ENCODE data around the gene CC2D2A.

CC2D2A gene

DNA sequence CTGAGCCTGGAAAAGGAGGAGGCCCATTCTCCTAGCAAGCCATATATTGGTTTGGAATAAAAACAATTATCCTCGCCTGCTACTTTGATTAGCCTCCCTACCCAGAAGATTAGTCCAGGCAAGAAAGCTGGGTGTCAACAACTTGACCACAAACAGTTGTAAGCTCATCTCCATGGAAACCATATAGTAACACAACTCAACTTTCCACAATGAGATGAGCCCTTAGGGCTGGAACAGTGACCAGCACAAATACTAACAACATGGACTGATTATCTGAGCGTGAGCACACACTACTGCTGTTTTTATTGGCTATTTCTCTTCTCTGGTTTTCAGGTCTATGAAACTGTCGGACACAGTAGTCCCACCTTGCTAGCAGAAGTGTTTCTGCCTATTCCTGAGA is 80.8 kb downstream of the CC2D2A start:
- TF ChIP-seq GATA2 (IDR thresholded peaks at IDR 0.05; ENCODE audit: low read depth, low read length): no peak
- no peak for TF ChIP-seq GATA3 (IDR thresholded peaks at IDR 0.05; ENCODE audit: low read depth, low read length)

DNA sequence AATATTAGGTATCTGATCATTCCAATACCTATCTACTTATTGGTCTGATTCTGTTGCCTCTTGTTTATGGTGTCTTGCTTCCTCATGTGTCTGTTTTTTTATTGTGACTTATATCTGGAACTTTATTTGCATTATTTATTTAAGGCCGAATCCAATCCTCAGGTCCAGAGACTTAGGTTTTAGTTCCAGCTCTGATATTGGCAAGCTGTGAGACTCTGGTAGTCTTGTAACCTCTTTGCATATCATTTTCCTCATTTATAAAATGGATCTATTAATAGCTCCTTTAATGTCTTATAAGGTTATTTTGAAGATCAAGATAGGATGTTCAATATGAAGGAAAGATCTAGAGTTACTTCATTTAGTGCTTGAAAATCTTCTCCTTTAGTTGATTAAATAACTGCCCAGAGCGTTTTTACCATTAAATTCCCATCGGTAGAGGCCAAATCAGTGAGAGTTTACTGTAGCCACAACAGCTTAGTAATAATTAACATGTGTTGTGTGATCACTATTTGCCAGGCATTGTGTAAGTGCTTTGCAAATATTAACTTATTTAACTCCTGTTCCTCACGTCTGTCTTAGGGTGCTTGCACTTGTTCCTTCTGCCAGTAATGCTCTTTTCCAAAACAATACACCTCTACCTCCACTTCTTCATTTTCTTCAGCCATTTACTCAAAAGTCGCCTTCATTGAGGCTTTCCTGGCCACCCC is 82.2 kb downstream of the CC2D2A start:
- no peak for TF ChIP-seq GATA2 (IDR thresholded peaks at IDR 0.05; ENCODE audit: low read depth, low read length)
- TF ChIP-seq GATA3 (IDR thresholded peaks at IDR 0.05; ENCODE audit: low read depth, low read length): no peak

DNA sequence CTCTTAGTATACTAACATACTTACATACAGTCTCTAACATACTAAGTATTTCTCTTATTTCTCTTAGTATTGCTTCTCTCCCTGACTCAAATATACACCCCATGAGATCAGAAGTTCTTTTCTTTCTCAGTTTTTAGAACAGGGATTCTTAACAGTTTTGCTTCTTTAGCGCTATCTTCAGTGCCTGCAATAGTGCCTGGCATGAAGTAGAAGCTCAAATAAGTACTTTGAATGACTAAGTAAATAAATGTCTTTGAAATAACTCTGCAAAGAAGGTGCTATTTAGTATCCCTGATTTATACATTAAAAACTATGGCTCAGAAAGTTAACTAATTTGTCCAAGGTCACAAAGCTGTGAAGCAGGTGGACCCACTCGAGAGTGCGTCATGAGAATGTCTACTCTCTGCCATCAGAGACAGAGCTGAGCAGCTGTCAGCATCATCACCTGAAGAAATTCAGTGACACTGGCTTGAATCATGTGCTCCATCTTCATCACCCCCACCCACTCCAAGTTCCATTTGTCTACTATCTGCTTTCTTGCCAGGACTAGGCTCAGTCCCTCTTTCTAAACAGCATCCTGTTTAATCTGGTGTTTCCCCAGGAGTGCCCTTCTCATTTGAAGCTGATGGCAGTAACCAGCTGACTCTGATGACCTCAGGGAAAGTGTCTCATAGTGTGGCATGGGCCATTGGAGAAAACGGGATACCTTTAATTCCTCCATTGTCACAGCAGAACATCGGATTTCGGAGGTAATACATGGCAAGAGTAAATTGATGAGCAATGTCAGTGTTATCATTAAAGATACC is 83.1 kb downstream of the CC2D2A start:
- no peak for TF ChIP-seq GATA3 (IDR thresholded peaks at IDR 0.05; ENCODE audit: low read depth, low read length)
- TF ChIP-seq GATA2 (IDR thresholded peaks at IDR 0.05; ENCODE audit: low read depth, low read length): no peak

DNA sequence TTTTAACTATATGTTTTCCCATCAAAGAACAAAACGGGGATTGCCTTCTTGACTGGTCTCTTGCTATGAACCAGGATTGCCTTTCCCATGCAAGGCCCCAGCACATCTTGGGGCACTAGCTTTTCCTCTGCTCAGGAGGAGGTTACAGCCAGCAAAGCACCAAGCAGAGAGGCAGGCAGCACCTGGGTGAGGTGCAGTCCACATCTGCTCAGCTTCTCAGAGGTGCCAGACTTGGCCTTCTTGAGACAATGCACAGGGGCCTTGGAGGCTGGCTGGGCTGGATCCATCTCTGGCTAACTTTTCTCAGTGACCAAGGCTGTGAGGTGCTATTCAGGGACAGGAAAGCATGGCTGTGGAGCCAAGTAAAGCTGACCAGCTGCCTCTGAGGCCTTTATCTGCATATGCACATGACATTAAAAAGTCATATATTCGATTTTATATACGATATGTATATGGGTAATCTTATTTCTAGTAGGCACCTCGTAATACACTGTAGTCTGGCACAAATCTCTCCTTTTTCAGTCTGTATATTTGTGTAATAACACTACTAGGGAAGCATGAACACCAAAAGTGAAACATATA is 86.9 kb downstream of the CC2D2A start:
- TF ChIP-seq GATA3 (IDR thresholded peaks at IDR 0.05; ENCODE audit: low read depth, low read length) (no peak), GATA2 (IDR thresholded peaks at IDR 0.05; ENCODE audit: low read depth, low read length) (no peak)

DNA sequence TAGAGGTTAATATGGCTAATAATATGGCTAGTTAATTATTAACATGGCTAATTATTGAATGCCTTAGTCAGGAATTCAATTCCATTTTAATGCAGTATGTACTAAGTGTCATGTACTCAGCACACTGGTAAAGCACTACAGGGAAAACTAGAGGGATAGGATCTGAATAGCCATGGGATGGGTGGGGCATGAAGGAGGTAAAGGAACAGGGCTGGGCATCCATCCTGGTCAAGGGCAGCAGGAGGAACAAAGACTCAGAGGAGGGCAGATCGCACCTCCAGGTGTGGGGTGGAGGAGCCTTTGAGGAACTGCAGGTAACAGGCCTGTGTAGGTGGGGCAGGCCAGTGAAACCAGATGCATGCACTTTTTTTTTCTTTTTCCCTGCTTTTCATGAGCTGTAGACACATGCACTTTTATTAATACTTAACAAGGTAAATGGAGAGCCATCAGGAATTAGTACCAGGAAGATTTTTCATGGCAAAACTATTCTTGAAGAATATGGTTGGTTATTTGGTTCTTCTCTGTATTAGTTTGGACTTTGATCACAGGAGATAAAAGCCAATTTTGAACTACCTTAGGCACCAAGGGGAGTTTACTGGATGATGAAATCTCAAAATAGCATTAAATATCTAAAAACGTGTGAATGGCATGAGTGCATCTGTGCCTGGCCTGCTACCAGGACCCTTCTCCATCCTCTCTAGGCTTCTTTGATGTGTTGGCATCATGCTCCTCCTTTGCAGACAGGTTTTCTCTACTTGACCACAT is 88.3 kb downstream of the CC2D2A start:
- TF ChIP-seq GATA3 (IDR thresholded peaks at IDR 0.05; ENCODE audit: low read depth, low read length) (no peak), GATA2 (IDR thresholded peaks at IDR 0.05; ENCODE audit: low read depth, low read length) (no peak)

DNA sequence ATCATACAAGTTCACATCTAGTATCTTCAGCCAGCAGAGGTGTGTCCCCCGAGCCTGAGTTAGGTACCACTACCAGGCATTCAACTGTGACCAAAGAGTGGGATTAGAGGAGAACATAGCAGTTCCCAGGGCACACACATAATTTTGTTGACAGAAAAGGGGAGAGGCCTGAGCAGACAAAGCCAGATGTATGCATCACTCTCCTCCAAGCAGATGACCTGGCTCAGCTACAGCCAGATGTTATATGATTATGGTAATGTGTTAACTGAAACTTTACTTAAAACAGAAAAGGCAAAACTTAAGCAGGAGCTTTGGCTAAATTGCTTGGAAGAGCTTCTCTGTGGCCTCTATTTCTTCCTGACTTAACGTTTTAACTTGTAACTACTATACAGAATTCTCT is 88.9 kb downstream of the CC2D2A start:
- TF ChIP-seq GATA3 (IDR thresholded peaks at IDR 0.05; ENCODE audit: low read depth, low read length) (no peak), GATA2 (IDR thresholded peaks at IDR 0.05; ENCODE audit: low read depth, low read length) (no peak)

DNA sequence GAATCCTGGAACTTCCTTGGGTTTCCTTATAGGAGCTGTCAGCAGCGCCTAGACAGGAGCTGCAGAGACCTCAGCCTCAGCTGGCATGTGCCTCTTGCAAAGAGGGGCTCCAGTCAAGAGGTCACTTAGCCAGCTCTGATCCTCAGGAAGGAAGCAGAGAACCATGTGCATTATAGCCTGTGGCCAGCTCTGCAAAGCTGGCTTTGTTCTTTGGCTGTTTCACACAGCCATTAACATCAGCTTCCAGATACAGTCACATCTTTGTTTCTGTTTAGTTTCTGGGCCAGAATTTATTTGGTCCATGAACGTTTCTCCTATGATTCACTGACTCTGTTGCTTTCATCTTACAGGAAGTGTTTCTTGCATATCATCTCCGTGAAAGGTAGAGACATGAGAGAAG is 92.4 kb downstream of the CC2D2A start:
- no peak for TF ChIP-seq GATA3 (IDR thresholded peaks at IDR 0.05; ENCODE audit: low read depth, low read length)
- no peak for TF ChIP-seq GATA2 (IDR thresholded peaks at IDR 0.05; ENCODE audit: low read depth, low read length)

DNA sequence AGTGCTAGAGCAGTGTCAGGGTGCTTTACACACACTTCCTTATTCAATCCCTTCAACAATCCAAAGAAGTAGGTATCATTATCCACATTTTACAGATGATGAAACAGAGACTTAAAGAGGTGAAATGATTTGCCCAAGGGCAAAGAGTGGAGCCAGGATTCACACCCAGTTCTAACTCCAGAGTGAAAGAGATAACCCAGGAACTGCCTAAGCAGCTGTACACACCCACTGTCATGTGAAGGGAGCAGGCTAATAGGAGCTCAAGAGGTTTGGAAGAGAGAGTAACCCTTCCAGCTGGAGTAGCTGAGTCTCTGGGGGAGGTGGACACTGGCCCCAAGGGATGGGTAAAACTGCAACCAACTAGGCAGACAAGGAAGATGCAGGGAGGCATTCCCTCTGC is 92.9 kb downstream of the CC2D2A start:
- no peak for TF ChIP-seq GATA2 (IDR thresholded peaks at IDR 0.05; ENCODE audit: low read depth, low read length)
- TF ChIP-seq GATA3 (IDR thresholded peaks at IDR 0.05; ENCODE audit: low read depth, low read length): no peak

DNA sequence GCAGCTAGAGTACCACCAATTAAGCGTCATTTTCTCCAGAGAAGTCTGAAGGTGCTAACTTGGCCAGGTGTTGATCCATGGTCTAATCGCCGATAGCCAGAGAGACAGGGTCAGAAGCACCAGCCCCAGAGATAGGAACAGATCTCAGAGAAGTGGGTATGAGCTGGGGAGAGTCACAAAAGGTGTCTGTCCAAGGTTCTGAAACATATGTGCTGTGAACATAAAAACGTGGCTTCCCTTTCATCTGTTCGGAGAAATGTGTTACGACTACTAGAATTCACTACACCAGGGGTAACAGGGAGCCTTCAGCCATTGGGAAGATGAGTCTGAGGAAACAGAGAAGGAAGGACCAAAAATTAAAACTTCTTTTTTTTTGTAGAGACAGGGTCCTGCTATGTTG is 94.2 kb downstream of the CC2D2A start:
- no peak for TF ChIP-seq GATA3 (IDR thresholded peaks at IDR 0.05; ENCODE audit: low read depth, low read length)
- no peak for TF ChIP-seq GATA2 (IDR thresholded peaks at IDR 0.05; ENCODE audit: low read depth, low read length)

DNA sequence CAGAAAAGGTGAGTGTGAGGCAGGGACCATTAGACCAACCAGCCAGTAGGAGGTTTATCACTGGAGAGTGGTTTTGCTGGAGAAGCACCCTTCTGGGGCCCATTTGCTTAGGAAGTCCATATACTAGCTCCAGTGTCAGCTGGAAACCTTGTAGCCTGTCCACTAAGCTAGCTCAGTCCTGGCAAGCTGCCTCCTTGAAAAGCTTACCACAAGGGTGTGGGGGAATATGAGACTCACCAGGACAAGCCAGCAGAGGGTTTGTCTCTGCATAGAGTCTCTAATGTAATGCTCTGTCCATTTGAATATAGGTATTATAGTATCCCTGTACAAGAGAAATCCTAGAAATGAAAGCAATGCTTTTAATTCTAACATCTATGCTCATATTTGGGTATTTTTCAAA is 99.1 kb downstream of the CC2D2A start:
- TF ChIP-seq GATA3 (IDR thresholded peaks at IDR 0.05; ENCODE audit: low read depth, low read length) (no peak), GATA2 (IDR thresholded peaks at IDR 0.05; ENCODE audit: low read depth, low read length) (no peak)

DNA sequence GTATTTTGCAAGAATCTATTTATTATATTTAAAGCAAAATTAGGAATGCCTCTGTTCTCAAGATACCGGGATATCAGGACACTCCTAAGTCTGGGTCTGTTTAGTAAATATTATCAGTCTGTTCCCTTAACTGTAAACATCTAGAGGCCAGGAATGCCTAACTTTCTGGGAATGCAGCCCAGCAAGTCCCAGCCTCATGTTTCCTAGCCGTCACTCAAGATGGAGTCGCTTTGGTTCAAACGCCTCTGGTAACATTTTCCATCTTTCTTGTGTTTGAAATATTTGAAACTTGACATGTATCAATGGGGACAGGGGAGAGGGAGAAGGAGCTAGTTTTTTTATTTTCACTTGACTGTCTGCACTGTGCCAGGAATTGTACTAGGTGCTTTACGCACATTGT is 100.1 kb downstream of the CC2D2A start:
- no peak for TF ChIP-seq GATA3 (IDR thresholded peaks at IDR 0.05; ENCODE audit: low read depth, low read length)
- no peak for TF ChIP-seq GATA2 (IDR thresholded peaks at IDR 0.05; ENCODE audit: low read depth, low read length)

DNA sequence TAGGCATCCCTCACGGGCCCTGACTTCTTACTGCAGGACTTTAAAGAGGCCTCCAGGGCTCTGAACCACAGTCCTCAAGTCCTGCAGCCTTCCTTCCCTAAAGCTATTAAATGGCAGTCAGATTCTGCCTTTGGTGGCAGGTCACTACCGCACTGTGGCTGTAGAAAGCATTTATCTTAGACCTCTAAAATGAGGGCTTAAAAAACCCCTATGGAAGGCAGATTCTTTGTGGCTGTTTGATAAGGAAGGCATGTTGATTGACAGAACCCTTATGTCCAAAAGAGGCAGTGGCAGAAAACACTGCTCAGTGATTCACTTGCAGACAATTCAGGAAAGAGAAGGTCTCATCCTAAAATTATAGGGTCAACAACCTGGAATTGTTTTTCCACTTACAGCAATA is 106.3 kb downstream of the CC2D2A start:
- TF ChIP-seq GATA2 (IDR thresholded peaks at IDR 0.05; ENCODE audit: low read depth, low read length): no peak
- TF ChIP-seq GATA3 (IDR thresholded peaks at IDR 0.05; ENCODE audit: low read depth, low read length): no peak

DNA sequence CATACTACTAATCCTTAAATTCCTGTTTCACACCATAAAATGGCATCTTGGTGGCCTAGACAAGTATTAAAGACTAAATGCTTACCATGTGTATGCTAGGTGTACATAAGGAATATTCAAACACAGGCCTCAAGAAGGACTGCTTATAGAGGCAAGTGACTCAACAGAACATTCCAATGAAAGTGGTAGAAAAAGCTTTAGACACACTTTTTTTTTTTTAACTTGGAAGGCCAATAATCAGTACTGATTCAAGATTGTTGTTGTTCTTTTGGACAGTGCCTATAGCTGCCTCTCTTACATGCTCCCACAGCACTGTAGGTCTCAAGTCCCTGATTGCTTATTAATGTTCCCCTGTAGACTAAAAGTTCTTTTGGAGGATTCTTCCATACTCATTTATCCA is 107.8 kb downstream of the CC2D2A start:
- no peak for TF ChIP-seq GATA2 (IDR thresholded peaks at IDR 0.05; ENCODE audit: low read depth, low read length)
- no peak for TF ChIP-seq GATA3 (IDR thresholded peaks at IDR 0.05; ENCODE audit: low read depth, low read length)

DNA sequence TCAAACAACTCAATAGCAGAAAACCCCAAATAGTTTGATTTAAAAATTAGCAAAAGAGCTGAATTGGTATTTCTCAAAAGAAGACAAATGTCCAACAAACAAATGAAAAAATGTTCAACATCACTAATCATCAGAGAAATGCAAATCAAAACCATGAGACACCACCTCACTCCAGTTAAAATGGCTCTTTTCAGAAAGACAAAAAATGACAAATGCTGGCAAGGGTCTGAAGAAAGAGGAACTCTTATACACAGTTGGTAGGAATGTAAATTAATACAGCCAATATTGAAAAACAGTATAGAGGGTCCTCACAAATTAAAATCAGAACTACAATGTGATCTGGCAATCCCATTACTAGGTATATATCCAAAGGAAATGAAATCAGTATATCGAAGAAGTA is 115.1 kb downstream of the CC2D2A start:
- TF ChIP-seq GATA3 (IDR thresholded peaks at IDR 0.05; ENCODE audit: low read depth, low read length) (no peak), GATA2 (IDR thresholded peaks at IDR 0.05; ENCODE audit: low read depth, low read length) (no peak)
